WTC11 (cell line): ENCODE data around the gene IMMT.

Experiments
- ARID4B ChIP-seq: sonication (generic); formaldehyde crosslinking; IDR thresholded peaks from 2 replicates; pipeline ENCODE4 v1.8.0; 2023; ENCODE audit warnings: missing genetic modification reagents, mild to moderate bottlenecking, borderline replicate concordance
- CTCF ChIP-seq: fragments of 200-600 bp; IDR thresholded peaks from 2 replicates; pipeline ENCODE4 v1.8.0; 2022; ENCODE audit warnings: antibody characterized with exemption
- ELF4 ChIP-seq: sonication (generic); formaldehyde crosslinking; IDR thresholded peaks from 2 replicates; pipeline ENCODE4 v1.8.1; 2022; ENCODE audit warnings: low read depth, mild to moderate bottlenecking, moderate library complexity, missing genetic modification reagents
- FOXP4 ChIP-seq: sonication (generic); formaldehyde crosslinking; IDR thresholded peaks from 2 replicates; pipeline ENCODE4 v1.8.0; 2022; ENCODE audit warnings: mild to moderate bottlenecking, missing genetic modification reagents
- GRHL2 ChIP-seq: fragments of 250-450 bp; sonication (Bioruptor Pico); IDR thresholded peaks from 2 replicates; pipeline ENCODE4 v1.8.0; 2022; ENCODE audit warnings: mild to moderate bottlenecking, moderate library complexity; ENCODE audit not compliant: insufficient replicate concordance, severe bottlenecking
- JUN ChIP-seq: sonication (generic); formaldehyde crosslinking; IDR thresholded peaks from 2 replicates; pipeline ENCODE4 v1.8.0; 2023; ENCODE audit warnings: mild to moderate bottlenecking, missing genetic modification reagents
- MYBL2 ChIP-seq: sonication (generic); formaldehyde crosslinking; IDR thresholded peaks from 2 replicates; pipeline ENCODE4 v1.8.1; 2023; ENCODE audit warnings: mild to moderate bottlenecking, moderate library complexity, missing genetic modification reagents
- TEAD4 ChIP-seq: sonication (generic); formaldehyde crosslinking; IDR thresholded peaks from 2 replicates; pipeline ENCODE4 v1.8.0; 2022; ENCODE audit warnings: mild to moderate bottlenecking, missing genetic modification reagents
- TF ChIP-seq, protein P1 (sequence below): sonication (generic); formaldehyde crosslinking; IDR thresholded peaks from 2 replicates; pipeline ENCODE4 v1.8.1; 2023; ENCODE audit warnings: mild to moderate bottlenecking, missing genetic modification reagents, moderate library complexity
- TF ChIP-seq, protein P2 (sequence below): sonication (generic); formaldehyde crosslinking; IDR thresholded peaks from 2 replicates; pipeline ENCODE4 v1.8.1; 2023; ENCODE audit warnings: mild to moderate bottlenecking, missing genetic modification reagents, moderate library complexity
- TF ChIP-seq, protein P3 (sequence below): sonication (generic); formaldehyde crosslinking; IDR thresholded peaks from 2 replicates; pipeline ENCODE4 v1.8.1; 2023; ENCODE audit warnings: mild to moderate bottlenecking, missing genetic modification reagents

DNA sequence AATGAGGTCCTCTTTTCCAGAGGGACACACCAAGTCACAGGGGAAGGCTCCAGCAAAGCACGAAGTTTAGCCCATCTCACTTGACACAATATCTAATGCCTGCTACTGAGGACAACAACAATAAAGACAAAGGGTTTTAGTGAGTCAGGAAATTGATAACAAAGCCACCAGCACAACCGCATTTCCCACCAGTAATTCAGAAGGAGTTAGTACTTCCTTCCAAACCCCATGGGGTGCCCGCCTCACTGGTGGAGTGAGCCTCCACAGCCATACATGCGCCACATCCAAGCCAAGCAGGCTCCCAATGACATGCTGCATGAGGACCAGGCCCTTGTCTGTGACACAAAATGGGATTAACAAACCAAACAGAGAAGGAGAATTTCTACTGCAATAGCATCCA, 44.1 kb upstream of the IMMT start:
- TF ChIP-seq, protein P1, sequence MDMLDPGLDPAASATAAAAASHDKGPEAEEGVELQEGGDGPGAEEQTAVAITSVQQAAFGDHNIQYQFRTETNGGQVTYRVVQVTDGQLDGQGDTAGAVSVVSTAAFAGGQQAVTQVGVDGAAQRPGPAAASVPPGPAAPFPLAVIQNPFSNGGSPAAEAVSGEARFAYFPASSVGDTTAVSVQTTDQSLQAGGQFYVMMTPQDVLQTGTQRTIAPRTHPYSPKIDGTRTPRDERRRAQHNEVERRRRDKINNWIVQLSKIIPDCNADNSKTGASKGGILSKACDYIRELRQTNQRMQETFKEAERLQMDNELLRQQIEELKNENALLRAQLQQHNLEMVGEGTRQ: no peak
- no peak for TF ChIP-seq GRHL2 (CRISPR knock-in tag)
- TF ChIP-seq CTCF: no peak
- no peak for TF ChIP-seq ARID4B (CRISPR knock-in tag)
- TF ChIP-seq JUN (CRISPR knock-in tag): no peak
- no peak for TF ChIP-seq MYBL2
- TF ChIP-seq, protein P2, sequence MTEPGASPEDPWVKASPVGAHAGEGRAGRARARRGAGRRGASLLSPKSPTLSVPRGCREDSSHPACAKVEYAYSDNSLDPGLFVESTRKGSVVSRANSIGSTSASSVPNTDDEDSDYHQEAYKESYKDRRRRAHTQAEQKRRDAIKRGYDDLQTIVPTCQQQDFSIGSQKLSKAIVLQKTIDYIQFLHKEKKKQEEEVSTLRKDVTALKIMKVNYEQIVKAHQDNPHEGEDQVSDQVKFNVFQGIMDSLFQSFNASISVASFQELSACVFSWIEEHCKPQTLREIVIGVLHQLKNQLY (CRISPR knock-in tag): no peak
- TF ChIP-seq, protein P3, sequence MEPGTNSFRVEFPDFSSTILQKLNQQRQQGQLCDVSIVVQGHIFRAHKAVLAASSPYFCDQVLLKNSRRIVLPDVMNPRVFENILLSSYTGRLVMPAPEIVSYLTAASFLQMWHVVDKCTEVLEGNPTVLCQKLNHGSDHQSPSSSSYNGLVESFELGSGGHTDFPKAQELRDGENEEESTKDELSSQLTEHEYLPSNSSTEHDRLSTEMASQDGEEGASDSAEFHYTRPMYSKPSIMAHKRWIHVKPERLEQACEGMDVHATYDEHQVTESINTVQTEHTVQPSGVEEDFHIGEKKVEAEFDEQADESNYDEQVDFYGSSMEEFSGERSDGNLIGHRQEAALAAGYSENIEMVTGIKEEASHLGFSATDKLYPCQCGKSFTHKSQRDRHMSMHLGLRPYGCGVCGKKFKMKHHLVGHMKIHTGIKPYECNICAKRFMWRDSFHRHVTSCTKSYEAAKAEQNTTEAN (CRISPR knock-in tag): no peak
- TF ChIP-seq FOXP4 (CRISPR knock-in tag): no peak
- TF ChIP-seq ELF4: no peak
- no peak for TF ChIP-seq TEAD4
